Endothelial cell of umbilical vein (primary cell): ENCODE data around the gene LCNL1. TPM values are rescaled to one million over a fixed set of nuclear protein-coding genes. Genes with fewer than 3 reads are reported as not detected.
A peak's percentile ranks its signal among the peaks of the same experiment; 100 is the strongest.

ENCODE experiments used
- BruUV-seq: library from RNA; stranded (reverse); fragments of 400-500 nt; replicated peaks from 2 replicates; lab custom pipeline; 2021; lab: Mats Ljungman, UMichigan
- CTCF ChIA-PET: fragments of 300-600, 350-600 bp; sonication (Branson Sonifier 250); formaldehyde crosslinking; loops from one replicate; lab custom pipeline; 2021; ENCODE audit warnings: antibody characterized with exemption, inconsistent platforms; lab: Charles Lee
- POLR2A ChIA-PET: fragments of 300-600, 350-600 bp; sonication (Branson Sonifier 250); formaldehyde crosslinking; loops from one replicate; lab custom pipeline; 2021; ENCODE audit warnings: antibody characterized with exemption, inconsistent platforms; lab: Charles Lee
- DNase-seq: peaks from one replicate; pipeline ENCODE4 v3.0.0-alpha.2; 2011; ENCODE audit warnings: low read depth, low spot score
- FAIRE-seq: peaks from 2 replicates; lab custom pipeline; 2011; peaks lifted over from hg19 to GRCh38; lab: Jason Lieb, UNC
- H2AFZ ChIP-seq: 2 replicates; pipeline ENCODE4 v1.6.0; 2012; ENCODE audit warnings: low read depth, low read length, control low read depth, inconsistent platforms
- H3K27ac ChIP-seq: 2 replicates; pipeline ENCODE4 v1.5.1; 2011; ENCODE audit warnings: low read depth, mild to moderate bottlenecking, control low read depth, low read length, moderate library complexity; ENCODE audit not compliant: insufficient read depth
- H3K27me3 ChIP-seq, 2 experiments: 2 replicates each; pipeline versions ENCODE4 v1.6.0 to v1.6.1; 2011; ENCODE audit warnings: low read length in 2 of 2, mixed read lengths in 1 of 2; ENCODE audit not compliant: control insufficient read depth in 2 of 2, insufficient read depth in 2 of 2
- H3K36me3 ChIP-seq, 2 experiments: 2 replicates in 1 of 2; 3 replicates in 1 of 2; pipeline ENCODE4 v1.5.1; 2011; ENCODE audit warnings: low read length in 2 of 2, mild to moderate bottlenecking in 1 of 2, moderate library complexity in 1 of 2; ENCODE audit not compliant: control insufficient read depth in 2 of 2, insufficient read depth in 2 of 2; ENCODE audit errors: extremely low read depth in 1 of 2
- H3K4me1 ChIP-seq: 3 replicates; pipeline ENCODE4 v1.5.1; 2011; ENCODE audit warnings: mild to moderate bottlenecking, low read length; ENCODE audit not compliant: control insufficient read depth, insufficient read depth; ENCODE audit errors: extremely low read depth
- H3K4me2 ChIP-seq: 2 replicates; pipeline ENCODE4 v1.6.1; 2011; ENCODE audit warnings: low read length, control low read depth, mixed read lengths; ENCODE audit not compliant: insufficient read depth
- H3K4me3 ChIP-seq, 3 experiments: fragments of 200-600 bp in 1 of 3; sonication (generic), shearing (Covaris generic) in 1 of 3; replicated peaks in 1 of 3; 2 replicates each; pipeline ENCODE4 v1.5.1; 2011 to 2016; ENCODE audit warnings: control low read depth in 3 of 3, low read length in 3 of 3, mild to moderate bottlenecking in 2 of 3, inconsistent platforms in 1 of 3, low read depth in 1 of 3, moderate library complexity in 1 of 3; ENCODE audit not compliant: insufficient read depth in 1 of 3
- H3K79me2 ChIP-seq: 2 replicates; pipeline ENCODE4 v1.6.0; 2012; ENCODE audit warnings: low read length, inconsistent platforms; ENCODE audit not compliant: control insufficient read depth, insufficient read depth
- H3K9ac ChIP-seq: replicated peaks from 2 replicates; pipeline ENCODE3; 2011; ENCODE audit warnings: low read length, control low read depth; ENCODE audit not compliant: insufficient read depth; ENCODE audit errors: extremely low read depth
- H3K9me1 ChIP-seq: replicated peaks from 3 replicates; pipeline ENCODE4 v1.6.0; 2011; ENCODE audit warnings: mild to moderate bottlenecking, low read length; ENCODE audit not compliant: control insufficient read depth, insufficient read depth; ENCODE audit errors: extremely low read depth
- H3K9me3 ChIP-seq: replicated peaks from 2 replicates; pipeline ENCODE4 v1.5.1; 2012; ENCODE audit warnings: low read length, inconsistent platforms; ENCODE audit not compliant: control insufficient read depth, insufficient read depth
- H4K20me1 ChIP-seq: replicated peaks from 2 replicates; pipeline ENCODE3; 2011; ENCODE audit warnings: mild to moderate bottlenecking, low read length; ENCODE audit not compliant: control insufficient read depth, insufficient read depth; ENCODE audit errors: extremely low read depth
- EZH2 ChIP-seq: IDR thresholded peaks from 2 replicates; pipeline ENCODE4 v1.6.1; 2012; ENCODE audit warnings: borderline replicate concordance, low read depth, mild to moderate bottlenecking, moderate library complexity, low read length, inconsistent platforms; ENCODE audit not compliant: severe bottlenecking
- FOS ChIP-seq: IDR thresholded peaks from 2 replicates; pipeline ENCODE4 v1.6.1; 2011; ENCODE audit warnings: mild to moderate bottlenecking, low read length, moderate library complexity, borderline replicate concordance; ENCODE audit not compliant: insufficient read depth
- GATA2 ChIP-seq: IDR thresholded peaks from 2 replicates; pipeline ENCODE4 v1.7.0; 2011; ENCODE audit warnings: low read depth, mild to moderate bottlenecking, moderate library complexity, mixed read lengths, low read length; ENCODE audit not compliant: insufficient read length, insufficient read depth
- JUN ChIP-seq: IDR thresholded peaks from 2 replicates; pipeline ENCODE4 v1.6.1; 2011; ENCODE audit warnings: borderline replicate concordance, low read depth; ENCODE audit not compliant: insufficient read length, insufficient read depth
- MYC ChIP-seq: IDR thresholded peaks from one replicate; pipeline ENCODE4 v1.6.1; 2011; ENCODE audit warnings: mild to moderate bottlenecking, low read depth, low read length
- POLR2A ChIP-seq: IDR thresholded peaks from 2 replicates; pipeline ENCODE4 v1.6.1; 2012; ENCODE audit warnings: low read depth, mild to moderate bottlenecking, control low read depth, low read length
- POLR2AphosphoS5 ChIP-seq: IDR thresholded peaks from 2 replicates; pipeline ENCODE4 v1.6.1; 2012; ENCODE audit warnings: low read depth, mild to moderate bottlenecking, control low read depth, low read length, moderate library complexity; ENCODE audit not compliant: insufficient read depth
- dilution Hi-C: fragments of 300-500 bp; cut with MboI; formaldehyde crosslinking; loops from one replicate; pipeline ENCODE4 v1.15.0; 2019; ENCODE audit warnings: low sequenced_read_pairs; ENCODE audit not compliant: extremely low pct_ligation_motif_present
- intact Hi-C: fragments of 100-400 bp; cut with micrococcal nuclease; formaldehyde crosslinking; loops from one replicate; pipeline ENCODE4 v1.10.0; 2022
- polyA plus RNA-seq, 4 experiments: library from polyadenylated mRNA; depleted of rRNA in 3 of 4; stranded (reverse) in 3 of 4; unstranded in 1 of 4; fragments of >200 nt; gene quantifications; 2 replicates each; pipeline versions ENCODE4 v1.2.1 to v1.2.3, GENCODE V29; 2011 to 2012; ENCODE audit warnings: missing spikeins in 1 of 4
- total RNA-seq: library from RNA; stranded (reverse); gene quantifications from 2 replicates; pipeline ENCODE4 v1.2.3, GENCODE V29; 2021
- TF ChIP-seq, protein P1 (sequence below), 2 donors: IDR thresholded peaks; 1 replicate in 1 of 2; 2 replicates in 1 of 2; pipeline ENCODE4 v1.5.1; 2011; ENCODE audit warnings: low read length in 2 of 2, mild to moderate bottlenecking in 2 of 2, moderate library complexity in 2 of 2, control low read depth in 1 of 2, inconsistent platforms in 1 of 2, low read depth in 1 of 2; ENCODE audit not compliant: insufficient read depth in 1 of 2; ENCODE audit errors: extremely low read depth in 1 of 2
- TF ChIP-seq, protein P2 (sequence below): IDR thresholded peaks from 2 replicates; pipeline ENCODE4 v1.6.1; 2011; ENCODE audit not compliant: insufficient read depth, insufficient read length

LCNL1 gene
- total and polyA plus RNA-seq, 2 donors (not counting 3 experiments of a cell fraction or from before 2014, with no cell fraction given), result not detected

DNA sequence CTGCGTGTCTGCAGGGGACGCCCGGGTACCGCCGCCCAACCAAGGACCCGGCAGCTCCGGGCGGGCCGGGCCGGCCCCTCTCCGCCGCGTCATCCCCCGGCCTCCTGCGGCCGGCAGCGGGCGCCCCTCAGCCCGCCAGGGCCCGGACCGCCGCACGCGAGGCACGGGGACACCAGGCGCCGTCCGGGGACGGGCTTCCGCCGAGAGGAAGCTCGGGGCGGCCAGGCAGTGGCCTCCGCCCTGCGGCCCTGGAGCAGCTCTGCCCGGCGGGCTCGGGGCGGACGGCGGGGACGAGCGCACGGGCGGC, 38.6 kb upstream of the LCNL1 start:
- Histone ChIP-seq H3K9me1 (no peaks in the 10 kb centered on the region), H3K9ac (peak overlapping the region; percentile 70), H3K4me1 (no peaks in the 10 kb centered on the region), H3K4me2 (peak overlapping the region; percentile 32), H3K27me3 (no peaks in the 10 kb centered on the region), H2AFZ (no peak overlapping the region), H4K20me1 (no peaks in the 10 kb centered on the region), H3K79me2 (peaks cover 26% of the 10 kb centered on the region), H3K9me3 (no peaks in the 10 kb centered on the region), H3K27ac (peak overlapping the region; percentile 64), H3K36me3 (peaks cover 2 to 30% of the 10 kb centered on the region in 2 experiments), H3K4me3 (peak overlapping the region; percentile 36 to 95 (median 60))
- BruUV-seq, result no TSS peak
- DNase-seq, result peak; percentile 59
- TF ChIP-seq, protein P1, sequence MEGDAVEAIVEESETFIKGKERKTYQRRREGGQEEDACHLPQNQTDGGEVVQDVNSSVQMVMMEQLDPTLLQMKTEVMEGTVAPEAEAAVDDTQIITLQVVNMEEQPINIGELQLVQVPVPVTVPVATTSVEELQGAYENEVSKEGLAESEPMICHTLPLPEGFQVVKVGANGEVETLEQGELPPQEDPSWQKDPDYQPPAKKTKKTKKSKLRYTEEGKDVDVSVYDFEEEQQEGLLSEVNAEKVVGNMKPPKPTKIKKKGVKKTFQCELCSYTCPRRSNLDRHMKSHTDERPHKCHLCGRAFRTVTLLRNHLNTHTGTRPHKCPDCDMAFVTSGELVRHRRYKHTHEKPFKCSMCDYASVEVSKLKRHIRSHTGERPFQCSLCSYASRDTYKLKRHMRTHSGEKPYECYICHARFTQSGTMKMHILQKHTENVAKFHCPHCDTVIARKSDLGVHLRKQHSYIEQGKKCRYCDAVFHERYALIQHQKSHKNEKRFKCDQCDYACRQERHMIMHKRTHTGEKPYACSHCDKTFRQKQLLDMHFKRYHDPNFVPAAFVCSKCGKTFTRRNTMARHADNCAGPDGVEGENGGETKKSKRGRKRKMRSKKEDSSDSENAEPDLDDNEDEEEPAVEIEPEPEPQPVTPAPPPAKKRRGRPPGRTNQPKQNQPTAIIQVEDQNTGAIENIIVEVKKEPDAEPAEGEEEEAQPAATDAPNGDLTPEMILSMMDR (IDR thresholded peaks at IDR 0.05; ENCODE audit: extremely low read depth in 1 of 2, insufficient read depth in 1 of 2, low read depth in 1 of 2, low read length in 2 of 2), result no peak
- TF ChIP-seq POLR2A, result peak; percentile 85
- CTCF ChIA-PET, result interaction anchor here (0.7 to 1.5 kb wide), 7 partner anchors 48 to 137 kb away, joined by 3 to 7 read pairs (median 3); partner anchors contain the start of genes AJM1 and PAXX
- no peak for FAIRE-seq
- intact Hi-C loops (loop anchor here (1.0 to 5.0 kb wide), 4 partner anchors 57 to 157 kb away; partner anchors contain the start of genes PHPT1, RABL6 and TRAF2), dilution Hi-C loops (loop anchor here (25.0 kb wide), 1 partner anchor 132 kb away; the partner anchor contains the start of gene RABL6)
- POLR2A ChIA-PET, result no interaction called here

DNA sequence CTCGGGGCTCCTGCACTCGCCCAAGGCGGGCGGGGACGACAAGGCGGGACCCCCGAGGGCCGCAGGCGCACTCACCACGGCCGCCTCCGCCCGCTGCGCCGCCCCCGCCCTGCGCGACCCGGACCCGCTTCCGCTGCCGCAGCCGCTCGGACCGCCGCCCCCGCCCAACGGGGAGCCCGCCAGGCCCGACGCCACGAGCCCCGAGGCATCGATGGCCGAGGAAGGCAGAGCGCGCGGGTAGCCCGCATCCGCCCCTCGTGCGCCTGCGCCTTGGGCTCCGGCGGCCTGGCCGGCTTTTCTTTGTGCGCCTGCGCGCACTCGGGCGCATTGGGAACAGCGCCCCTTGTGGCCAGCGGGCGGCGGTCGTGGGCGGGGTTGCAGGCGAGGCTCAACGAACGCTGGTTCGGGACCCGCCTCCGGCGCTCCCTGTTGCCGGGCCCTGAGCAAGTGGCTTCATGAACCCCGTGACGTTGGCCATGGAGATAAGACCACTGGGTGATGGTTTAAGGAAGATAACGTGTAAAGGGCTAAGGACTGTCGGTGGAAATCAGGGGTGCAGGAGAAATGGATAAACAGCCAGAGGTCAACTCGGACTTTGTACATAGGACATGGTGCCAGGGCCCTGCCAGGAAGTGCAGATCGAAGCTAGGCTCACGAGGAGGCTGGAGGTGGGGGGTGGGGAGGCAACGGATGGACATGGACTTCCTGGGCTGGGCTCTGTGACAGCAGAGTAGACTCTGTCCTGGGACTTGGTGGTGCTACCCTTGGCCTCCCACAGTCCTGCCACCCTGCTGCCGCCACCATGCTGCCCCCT, 38.1 kb upstream of the LCNL1 start, which contains the start of the genes C8G and FBXW5:
TSS of gene C8G (plus strand) at position 725 of the 814 bp plus-strand sequence. CDS start at position 803, 78 bp downstream.
TSS of gene FBXW5 (minus strand) at position 220 of the 814 bp plus-strand sequence. CDS start 655 bp downstream, outside the sequence.
- DNase-seq, result peak; percentile 92
- POLR2A ChIA-PET, result no interaction called here
- peaks cover 2 to 25% of the 10 kb centered on the region in 2 experiments for H3K36me3 ChIP-seq
- no peaks in the 10 kb centered on the region for H4K20me1 ChIP-seq
- no peak within 1 kb of the TSS for H2AFZ ChIP-seq
- peak; percentile 89 for FAIRE-seq
- peak within 1 kb of the TSS; percentile 36 to 95 (median 60) for H3K4me3 ChIP-seq
- intact Hi-C loops (loop anchor here (1.0 to 5.0 kb wide), 5 partner anchors 48 to 157 kb away; partner anchors contain the start of genes PAXX, PHPT1, RABL6 and TRAF2), dilution Hi-C loops (loop anchor here (25.0 kb wide), 1 partner anchor 132 kb away; the partner anchor contains the start of gene RABL6)
- H3K27ac ChIP-seq, result peak within 1 kb of the TSS; percentile 64
- H3K9me1 ChIP-seq, result no peaks in the 10 kb centered on the region
- H3K79me2 ChIP-seq, result peaks cover 26% of the 10 kb centered on the region
- H3K9me3 ChIP-seq, result no peaks in the 10 kb centered on the region
- CTCF ChIA-PET, result interaction anchor here (0.7 to 1.5 kb wide), 7 partner anchors 48 to 138 kb away, joined by 3 to 7 read pairs (median 3); partner anchors contain the start of genes AJM1 and PAXX
- no peaks in the 10 kb centered on the region for H3K27me3 ChIP-seq
- no peaks in the 10 kb centered on the region for H3K4me1 ChIP-seq
- peak within 1 kb of the TSS; percentile 70 for H3K9ac ChIP-seq
- peak within 1 kb of the TSS; percentile 32 for H3K4me2 ChIP-seq
- no TSS peak for BruUV-seq
- TF ChIP-seq, protein P1 (IDR thresholded peaks at IDR 0.05; ENCODE audit: extremely low read depth in 1 of 2, insufficient read depth in 1 of 2, low read depth in 1 of 2, low read length in 2 of 2), result peak; percentile 99
- TF ChIP-seq, protein P2, sequence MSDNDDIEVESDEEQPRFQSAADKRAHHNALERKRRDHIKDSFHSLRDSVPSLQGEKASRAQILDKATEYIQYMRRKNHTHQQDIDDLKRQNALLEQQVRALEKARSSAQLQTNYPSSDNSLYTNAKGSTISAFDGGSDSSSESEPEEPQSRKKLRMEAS, result peak; percentile 31
- peak; percentile 25 for TF ChIP-seq POLR2A
- no peak for TF ChIP-seq FOS
- TF ChIP-seq POLR2AphosphoS5, result peak; percentile 97
- TF ChIP-seq GATA2, result no peak
- no peak for TF ChIP-seq EZH2
- TF ChIP-seq JUN, result no peak
- no peak for TF ChIP-seq MYC
